ENCODE results near the gene GIGYF2.

GIGYF2 gene

GRCh38 chr2:232836934-232837333 is 139.8 kb downstream of the GIGYF2 start:
- peaks cover 19% of the 10 kb centered on the region for H3K36me3 ChIP-seq (ENCODE audit: control insufficient read depth, insufficient read depth, low read length)
- DNase-seq (ENCODE audit: extremely low read depth, insufficient read length) = no peak
- no peaks in the 10 kb centered on the region for H3K27me3 ChIP-seq (replicated peaks; ENCODE audit: control insufficient read depth, insufficient read depth, low read length)
- no peak for TF ChIP-seq CTCF (IDR thresholded peaks at IDR 0.05; ENCODE audit: insufficient read depth, low read length, poor library complexity, severe bottlenecking)
- no peak overlapping the region for H3K4me3 ChIP-seq (replicated peaks; ENCODE audit: low read depth, low read length)

GRCh38 chr2:232838406-232838874 is 141.3 kb downstream of the GIGYF2 start:
- Histone ChIP-seq H3K4me3 (replicated peaks; ENCODE audit: low read depth, low read length) (peak overlapping the region; percentile 26), H3K27me3 (replicated peaks; ENCODE audit: control insufficient read depth, insufficient read depth, low read length) (no peaks in the 10 kb centered on the region), H3K36me3 (ENCODE audit: control insufficient read depth, insufficient read depth, low read length) (peaks cover 18% of the 10 kb centered on the region)
- TF ChIP-seq CTCF (IDR thresholded peaks at IDR 0.05; ENCODE audit: insufficient read depth, low read length, poor library complexity, severe bottlenecking) = no peak
- peak; percentile 40 for DNase-seq (ENCODE audit: extremely low read depth, insufficient read length)

DNA sequence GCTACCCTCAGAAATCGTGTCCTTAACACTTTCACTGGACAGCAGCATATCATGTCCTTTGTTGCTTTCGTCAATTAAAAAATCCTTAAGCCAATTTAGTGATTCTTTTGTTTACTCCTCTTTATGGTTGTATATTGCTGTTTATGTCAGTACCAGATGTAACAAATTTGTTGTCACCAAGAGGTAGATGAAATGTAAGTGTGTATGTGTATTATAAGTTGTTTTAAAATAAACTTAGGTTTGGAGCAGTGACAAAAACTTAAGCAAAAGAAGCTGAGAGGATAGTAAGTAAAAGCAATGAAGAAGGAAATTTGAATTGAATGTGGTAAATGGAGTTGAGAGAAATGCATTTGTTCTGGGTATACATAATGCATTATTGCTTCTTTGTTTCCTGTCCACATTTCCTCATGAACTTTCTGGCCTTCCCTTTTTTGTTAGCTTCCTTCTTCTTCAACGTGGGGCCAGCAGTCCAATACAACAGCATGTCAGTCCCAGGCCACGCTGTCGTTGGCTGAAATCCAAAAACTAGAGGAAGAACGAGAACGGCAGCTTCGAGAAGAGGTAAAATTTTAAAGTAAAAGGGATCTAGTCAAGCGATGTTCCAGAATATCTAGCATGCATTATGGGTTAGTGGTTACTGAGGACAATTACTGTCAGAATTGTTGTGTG is 142.4 kb downstream of the GIGYF2 start:
- H3K4me3 ChIP-seq (replicated peaks; ENCODE audit: low read depth, low read length) = no peak overlapping the region
- H3K27me3 ChIP-seq (replicated peaks; ENCODE audit: control insufficient read depth, insufficient read depth, low read length) = no peaks in the 10 kb centered on the region
- DNase-seq (ENCODE audit: extremely low read depth, insufficient read length) = no peak
- no peak for TF ChIP-seq CTCF (IDR thresholded peaks at IDR 0.05; ENCODE audit: insufficient read depth, low read length, poor library complexity, severe bottlenecking)
- H3K36me3 ChIP-seq (ENCODE audit: control insufficient read depth, insufficient read depth, low read length) = peaks cover 18% of the 10 kb centered on the region

- no peak for DNase-seq (ENCODE audit: extremely low read depth, insufficient read length)
- peaks cover 10% of the 10 kb centered on the region for H3K36me3 ChIP-seq (ENCODE audit: control insufficient read depth, insufficient read depth, low read length)
- H3K4me3 ChIP-seq (replicated peaks; ENCODE audit: low read depth, low read length) = no peak overlapping the region
- no peak for TF ChIP-seq CTCF (IDR thresholded peaks at IDR 0.05; ENCODE audit: insufficient read depth, low read length, poor library complexity, severe bottlenecking)
- no peaks in the 10 kb centered on the region for H3K27me3 ChIP-seq (replicated peaks; ENCODE audit: control insufficient read depth, insufficient read depth, low read length)
These were observed 145.6 kb downstream of the GIGYF2 start for GRCh38 chr2:232842689-232843088.

DNA sequence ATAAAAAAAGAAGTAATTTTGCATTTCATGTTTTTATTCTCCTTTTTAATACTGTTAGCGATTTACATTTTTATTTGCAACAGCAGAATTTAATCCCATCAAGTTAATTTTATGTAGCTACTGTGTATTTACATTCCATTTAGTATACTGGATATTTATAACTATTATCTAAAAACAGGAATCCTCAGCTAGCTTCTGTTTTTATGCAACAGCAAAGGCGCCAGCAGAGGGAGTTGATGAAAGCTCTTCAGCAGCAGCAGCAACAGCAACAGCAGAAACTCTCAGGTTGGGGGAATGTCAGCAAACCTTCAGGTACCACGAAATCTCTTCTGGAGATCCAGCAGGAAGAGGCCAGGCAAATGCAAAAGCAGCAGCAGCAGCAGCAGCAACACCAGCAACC is 146.7 kb downstream of the GIGYF2 start:
- Histone ChIP-seq H3K36me3 (ENCODE audit: control insufficient read depth, insufficient read depth, low read length) (peaks cover 13% of the 10 kb centered on the region), H3K27me3 (replicated peaks; ENCODE audit: control insufficient read depth, insufficient read depth, low read length) (no peaks in the 10 kb centered on the region), H3K4me3 (replicated peaks; ENCODE audit: low read depth, low read length) (no peak overlapping the region)
- peak; percentile 9 for TF ChIP-seq CTCF (IDR thresholded peaks at IDR 0.05; ENCODE audit: insufficient read depth, low read length, poor library complexity, severe bottlenecking)
- DNase-seq (ENCODE audit: extremely low read depth, insufficient read length) = no peak

DNA sequence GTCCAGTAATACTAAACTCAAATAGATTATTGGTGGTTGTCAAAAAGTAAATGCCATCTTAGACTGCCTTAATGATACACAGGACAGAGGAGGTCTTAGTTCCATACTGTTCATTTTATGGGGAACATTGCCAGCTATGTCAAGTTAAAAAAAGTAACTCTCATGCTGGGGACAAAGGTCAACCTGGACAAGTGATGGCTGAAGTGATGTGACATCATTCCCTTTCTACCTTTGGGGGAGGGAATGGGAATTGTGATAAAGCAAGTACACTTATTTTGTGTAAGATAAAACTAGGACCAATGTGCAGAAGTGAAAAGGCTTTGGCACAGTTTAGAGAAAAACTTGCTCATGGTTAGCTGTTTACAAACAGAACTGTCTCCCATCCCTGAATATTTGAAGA is 148.9 kb downstream of the GIGYF2 start:
- DNase-seq (ENCODE audit: extremely low read depth, insufficient read length) = no peak
- H3K36me3 ChIP-seq (ENCODE audit: control insufficient read depth, insufficient read depth, low read length) = peaks cover 22% of the 10 kb centered on the region

More for the DNA sequence above, 148.9 kb downstream of the GIGYF2 start:
- no peak for TF ChIP-seq CTCF (IDR thresholded peaks at IDR 0.05; ENCODE audit: insufficient read depth, low read length, poor library complexity, severe bottlenecking)
- Histone ChIP-seq H3K27me3 (replicated peaks; ENCODE audit: control insufficient read depth, insufficient read depth, low read length) (no peaks in the 10 kb centered on the region), H3K4me3 (replicated peaks; ENCODE audit: low read depth, low read length) (no peak overlapping the region)

Measured in GM06990 (cell line).